ENCODE measurements around the gene BIRC2.

DNA sequence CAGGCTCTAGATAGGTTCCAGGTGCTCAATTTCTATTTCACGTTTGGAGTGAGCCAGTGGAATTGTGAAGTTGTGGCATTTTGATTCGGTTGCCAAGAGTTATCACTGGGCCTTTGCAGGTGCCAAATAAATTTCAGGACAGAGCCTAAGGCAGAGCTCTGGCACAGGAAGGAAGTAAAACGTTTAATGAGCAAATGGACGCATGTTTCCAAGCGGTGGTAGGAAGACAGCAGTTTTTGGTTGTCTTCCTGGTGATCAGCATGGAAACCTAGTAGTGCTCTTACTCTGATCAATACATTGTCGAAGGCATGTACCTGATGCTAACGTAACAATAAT lies 29.3 kb upstream of the BIRC2 start:
- TF ChIP-seq, protein P1, sequence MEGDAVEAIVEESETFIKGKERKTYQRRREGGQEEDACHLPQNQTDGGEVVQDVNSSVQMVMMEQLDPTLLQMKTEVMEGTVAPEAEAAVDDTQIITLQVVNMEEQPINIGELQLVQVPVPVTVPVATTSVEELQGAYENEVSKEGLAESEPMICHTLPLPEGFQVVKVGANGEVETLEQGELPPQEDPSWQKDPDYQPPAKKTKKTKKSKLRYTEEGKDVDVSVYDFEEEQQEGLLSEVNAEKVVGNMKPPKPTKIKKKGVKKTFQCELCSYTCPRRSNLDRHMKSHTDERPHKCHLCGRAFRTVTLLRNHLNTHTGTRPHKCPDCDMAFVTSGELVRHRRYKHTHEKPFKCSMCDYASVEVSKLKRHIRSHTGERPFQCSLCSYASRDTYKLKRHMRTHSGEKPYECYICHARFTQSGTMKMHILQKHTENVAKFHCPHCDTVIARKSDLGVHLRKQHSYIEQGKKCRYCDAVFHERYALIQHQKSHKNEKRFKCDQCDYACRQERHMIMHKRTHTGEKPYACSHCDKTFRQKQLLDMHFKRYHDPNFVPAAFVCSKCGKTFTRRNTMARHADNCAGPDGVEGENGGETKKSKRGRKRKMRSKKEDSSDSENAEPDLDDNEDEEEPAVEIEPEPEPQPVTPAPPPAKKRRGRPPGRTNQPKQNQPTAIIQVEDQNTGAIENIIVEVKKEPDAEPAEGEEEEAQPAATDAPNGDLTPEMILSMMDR (IDR thresholded peaks at IDR 0.05): no peak
- TF ChIP-seq SIN3A (IDR thresholded peaks at IDR 0.05; ENCODE audit: borderline replicate concordance, insufficient read depth, low read depth, low read length): peak; percentile 42; the same call in 1 of the 2 replicates
- TF ChIP-seq, protein P2, sequence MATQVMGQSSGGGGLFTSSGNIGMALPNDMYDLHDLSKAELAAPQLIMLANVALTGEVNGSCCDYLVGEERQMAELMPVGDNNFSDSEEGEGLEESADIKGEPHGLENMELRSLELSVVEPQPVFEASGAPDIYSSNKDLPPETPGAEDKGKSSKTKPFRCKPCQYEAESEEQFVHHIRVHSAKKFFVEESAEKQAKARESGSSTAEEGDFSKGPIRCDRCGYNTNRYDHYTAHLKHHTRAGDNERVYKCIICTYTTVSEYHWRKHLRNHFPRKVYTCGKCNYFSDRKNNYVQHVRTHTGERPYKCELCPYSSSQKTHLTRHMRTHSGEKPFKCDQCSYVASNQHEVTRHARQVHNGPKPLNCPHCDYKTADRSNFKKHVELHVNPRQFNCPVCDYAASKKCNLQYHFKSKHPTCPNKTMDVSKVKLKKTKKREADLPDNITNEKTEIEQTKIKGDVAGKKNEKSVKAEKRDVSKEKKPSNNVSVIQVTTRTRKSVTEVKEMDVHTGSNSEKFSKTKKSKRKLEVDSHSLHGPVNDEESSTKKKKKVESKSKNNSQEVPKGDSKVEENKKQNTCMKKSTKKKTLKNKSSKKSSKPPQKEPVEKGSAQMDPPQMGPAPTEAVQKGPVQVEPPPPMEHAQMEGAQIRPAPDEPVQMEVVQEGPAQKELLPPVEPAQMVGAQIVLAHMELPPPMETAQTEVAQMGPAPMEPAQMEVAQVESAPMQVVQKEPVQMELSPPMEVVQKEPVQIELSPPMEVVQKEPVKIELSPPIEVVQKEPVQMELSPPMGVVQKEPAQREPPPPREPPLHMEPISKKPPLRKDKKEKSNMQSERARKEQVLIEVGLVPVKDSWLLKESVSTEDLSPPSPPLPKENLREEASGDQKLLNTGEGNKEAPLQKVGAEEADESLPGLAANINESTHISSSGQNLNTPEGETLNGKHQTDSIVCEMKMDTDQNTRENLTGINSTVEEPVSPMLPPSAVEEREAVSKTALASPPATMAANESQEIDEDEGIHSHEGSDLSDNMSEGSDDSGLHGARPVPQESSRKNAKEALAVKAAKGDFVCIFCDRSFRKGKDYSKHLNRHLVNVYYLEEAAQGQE (IDR thresholded peaks at IDR 0.05; ENCODE audit: insufficient read depth in 1 of 2, low read depth in 2 of 2, low read length in 1 of 2): no peak
